NCI-H510A treated with DMSO at 0.1 percent for 48 hours (cell line): ENCODE measurements around the gene ADAR.

ENCODE experiments used
- DNase-seq: peaks from one replicate; lab custom pipeline; 2025; lab: John Stamatoyannopoulos, UW

The ADAR gene

GRCh38 chr1:154584267-154584994 lies 23.6 kb downstream of the ADAR start:
- no peak for DNase-seq

GRCh38 chr1:154583773-154584172 lies 24.2 kb downstream of the ADAR start:
- no peak for DNase-seq

- no peak for DNase-seq
Measured at GRCh38 chr1:154582885-154583284, 25.1 kb downstream of the ADAR start.

GRCh38 chr1:154581766-154582165 lies 26.2 kb downstream of the ADAR start:
- no peak for DNase-seq

- DNase-seq, result no peak
Measured at GRCh38 chr1:154579374-154579773, 28.6 kb downstream of the ADAR start.

- no peak for DNase-seq
Measured at GRCh38 chr1:154578058-154578418, 29.9 kb downstream of the ADAR start.

GRCh38 chr1:154577346-154578057 lies 30.5 kb downstream of the ADAR start:
- no peak for DNase-seq

GRCh38 chr1:154575951-154576566 lies 31.9 kb downstream of the ADAR start:
- no peak for DNase-seq

- no peak for DNase-seq
Measured at GRCh38 chr1:154575147-154575927, 32.6 kb downstream of the ADAR start.

- DNase-seq, result peak; percentile 63
Measured at GRCh38 chr1:154574716-154575115, 33.3 kb downstream of the ADAR start.

GRCh38 chr1:154573168-154573510 lies 34.8 kb downstream of the ADAR start:
- no peak for DNase-seq

- DNase-seq, result no peak
Measured at GRCh38 chr1:154572468-154573167, 35.4 kb downstream of the ADAR start.

GRCh38 chr1:154571964-154572288 lies 36.1 kb downstream of the ADAR start:
- DNase-seq, result no peak

GRCh38 chr1:154571244-154571963 lies 36.6 kb downstream of the ADAR start:
- no peak for DNase-seq

- DNase-seq, result no peak
Measured at GRCh38 chr1:154568157-154568815, 39.7 kb downstream of the ADAR start.

- DNase-seq, result peak; percentile 83
Measured at GRCh38 chr1:154567386-154568156, 40.4 kb downstream of the ADAR start, which contains the start of gene CHRNB2. CHRNB2 (plus strand) TSS chr1:154567778; CDS start chr1:154568045, 267 bp downstream.

GRCh38 chr1:154565876-154566275 lies 42.1 kb downstream of the ADAR start:
- no peak for DNase-seq

GRCh38 chr1:154559466-154560044 lies 48.4 kb downstream of the ADAR start:
- DNase-seq, result peak; percentile 89

- DNase-seq, result peak; percentile 93
Measured at GRCh38 chr1:154558720-154559465, 49.1 kb downstream of the ADAR start.
